H1 (cell line): Measurements from ENCODE around the gene TNS1. TPM values are rescaled to one million over a fixed set of nuclear protein-coding genes. Genes with fewer than 3 reads are reported as not detected.

Experiments used
- CTCF ChIA-PET: fragments of 300-600 bp; sonication (Branson Sonifier 250); formaldehyde crosslinking; loops from one replicate; lab custom pipeline; 2021; ENCODE audit not compliant: partially characterized antibody; lab: Charles Lee
- POLR2A ChIA-PET: fragments of 300-600 bp; sonication (Branson Sonifier 250); formaldehyde crosslinking; loops from one replicate; lab custom pipeline; 2021; ENCODE audit warnings: inconsistent platforms; ENCODE audit not compliant: partially characterized antibody; lab: Charles Lee
- DNase-seq, 2 experiments: peaks; one replicate each; pipeline versions ENCODE4 v3.0.0 to v3.0.0-alpha.2; 2010 to 2022; ENCODE audit warnings: low spot score in 2 of 2, low read depth in 1 of 2, mixed read lengths in 1 of 2
- FAIRE-seq: peaks from 2 replicates; lab custom pipeline; 2011; peaks lifted over from hg19 to GRCh38; lab: Jason Lieb, UNC
- H2AFZ ChIP-seq: 2 replicates; pipeline ENCODE4 v1.8.1; 2012; ENCODE audit warnings: low read length, inconsistent platforms
- H2AK5ac ChIP-seq: 2 replicates; pipeline ENCODE4 v1.6.1; 2013; ENCODE audit warnings: low read depth, low read length
- H2BK120ac ChIP-seq: replicated peaks from 2 replicates; pipeline ENCODE3; 2013; ENCODE audit warnings: low read depth, low read length, inconsistent platforms
- H2BK12ac ChIP-seq: 2 replicates; pipeline ENCODE4 v1.6.1; 2013; ENCODE audit warnings: low read depth, low read length
- H2BK15ac ChIP-seq: 2 replicates; pipeline ENCODE4 v1.6.1; 2013; ENCODE audit warnings: low read length
- H2BK20ac ChIP-seq: 2 replicates; pipeline ENCODE4 v1.6.1; 2013; ENCODE audit warnings: low read length
- H2BK5ac ChIP-seq: 2 replicates; pipeline ENCODE4 v1.6.1; 2013; ENCODE audit warnings: low read depth, low read length
- H3K14ac ChIP-seq: 2 replicates; pipeline ENCODE4 v1.6.1; 2013; ENCODE audit warnings: inconsistent platforms; ENCODE audit not compliant: insufficient read length
- H3K18ac ChIP-seq: 2 replicates; pipeline ENCODE4 v1.6.1; 2013; ENCODE audit warnings: low read length; ENCODE audit errors: extremely low read depth
- H3K23ac ChIP-seq: 2 replicates; pipeline ENCODE4 v1.6.1; 2013; ENCODE audit warnings: inconsistent platforms; ENCODE audit not compliant: insufficient read length
- H3K23me2 ChIP-seq: 2 replicates; pipeline ENCODE4 v1.6.1; 2013; ENCODE audit warnings: low read depth, low read length
- H3K27ac ChIP-seq: 2 replicates; pipeline ENCODE4 v1.6.1; 2011; ENCODE audit warnings: low read depth, low read length, inconsistent platforms
- H3K27me3 ChIP-seq, 4 experiments: replicated peaks in 1 of 4; 1 replicate in 1 of 4; 2 replicates in 3 of 4; pipeline versions ENCODE4 v1.6.1 to v1.8.1; 2011 to 2013; ENCODE audit warnings: low read length in 3 of 4, mild to moderate bottlenecking in 3 of 4, inconsistent platforms in 2 of 4, mixed read lengths in 2 of 4, moderate library complexity in 1 of 4; ENCODE audit not compliant: control insufficient read depth in 3 of 4, insufficient read depth in 3 of 4; ENCODE audit errors: extremely low read depth in 1 of 4
- H3K36me3 ChIP-seq, 4 experiments: 2 replicates each; pipeline versions ENCODE4 v1.6.1 to v1.8.1; 2011 to 2013; ENCODE audit warnings: mild to moderate bottlenecking in 4 of 4, low read length in 3 of 4, moderate library complexity in 2 of 4, control low read depth in 1 of 4, inconsistent platforms in 1 of 4; ENCODE audit not compliant: insufficient read depth in 4 of 4, control insufficient read depth in 2 of 4
- H3K4ac ChIP-seq: replicated peaks from 2 replicates; pipeline ENCODE3; 2013; ENCODE audit warnings: low read length, low read depth, mixed read lengths, inconsistent platforms; ENCODE audit not compliant: insufficient read length
- H3K4me1 ChIP-seq, 4 experiments: replicated peaks in 1 of 4; 1 replicate in 1 of 4; 2 replicates in 3 of 4; pipeline versions ENCODE4 v1.6.1 to v1.8.1; 2011 to 2013; ENCODE audit warnings: low read length in 3 of 4, inconsistent platforms in 2 of 4, mixed read lengths in 1 of 4; ENCODE audit not compliant: insufficient read depth in 4 of 4, control insufficient read depth in 3 of 4
- H3K4me2 ChIP-seq, 2 experiments: 2 replicates each; pipeline versions ENCODE4 v1.6.1 to v1.8.1; 2011 to 2013; ENCODE audit warnings: low read depth in 2 of 2, low read length in 2 of 2, control low read depth in 1 of 2, inconsistent platforms in 1 of 2, mild to moderate bottlenecking in 1 of 2; ENCODE audit not compliant: insufficient read depth in 1 of 2
- H3K4me3 ChIP-seq, 4 experiments: fragments of 200-600, 300-600 bp in 1 of 4; sonication (generic), shearing (Covaris generic), sonication (Bioruptor Twin) in 1 of 4; 2 replicates each; pipeline versions ENCODE4 v1.5.1 to v1.8.1; 2011 to 2016; ENCODE audit warnings: low read length in 4 of 4, low read depth in 3 of 4, control low read depth in 2 of 4, inconsistent platforms in 2 of 4, mild to moderate bottlenecking in 2 of 4, mixed read lengths in 1 of 4, moderate library complexity in 1 of 4; ENCODE audit not compliant: insufficient read depth in 2 of 4; ENCODE audit errors: extremely low read depth in 1 of 4
- H3K56ac ChIP-seq: replicated peaks from 2 replicates; pipeline ENCODE3; 2013; ENCODE audit warnings: low read depth, mild to moderate bottlenecking, mixed read lengths, low read length, inconsistent platforms; ENCODE audit not compliant: insufficient read length
- H3K79me1 ChIP-seq: 2 replicates; pipeline ENCODE4 v1.6.1; 2013; ENCODE audit warnings: low read depth, low read length, control low read depth
- H3K79me2 ChIP-seq, 2 experiments: 2 replicates each; pipeline versions ENCODE4 v1.6.1 to v1.8.1; 2012 to 2013; ENCODE audit warnings: low read length in 2 of 2, mild to moderate bottlenecking in 2 of 2, inconsistent platforms in 1 of 2; ENCODE audit not compliant: insufficient read depth in 2 of 2, control insufficient read depth in 1 of 2
- H3K9ac ChIP-seq, 4 experiments: replicated peaks in 1 of 4; 1 replicate in 1 of 4; 2 replicates in 3 of 4; pipeline versions ENCODE4 v1.6.1 to v1.8.1; 2011 to 2013; ENCODE audit warnings: low read depth in 3 of 4, low read length in 3 of 4, control low read depth in 2 of 4, mild to moderate bottlenecking in 2 of 4, moderate library complexity in 2 of 4, inconsistent platforms in 1 of 4; ENCODE audit errors: extremely low read depth in 1 of 4
- H3K9me3 ChIP-seq, 2 experiments: 2 replicates each; pipeline versions ENCODE4 v1.6.1 to v1.8.1; 2012 to 2013; ENCODE audit warnings: mild to moderate bottlenecking in 2 of 2, moderate library complexity in 2 of 2, control low read depth in 1 of 2, inconsistent platforms in 1 of 2, low read depth in 1 of 2, low read length in 1 of 2, mixed read lengths in 1 of 2; ENCODE audit not compliant: insufficient read depth in 2 of 2
- H4K20me1 ChIP-seq, 2 experiments: replicated peaks in 1 of 2; 2 replicates each; pipeline versions ENCODE3 to v1.8.1; 2011 to 2013; ENCODE audit warnings: inconsistent platforms in 2 of 2, low read length in 2 of 2, mild to moderate bottlenecking in 1 of 2; ENCODE audit not compliant: insufficient read depth in 2 of 2, control insufficient read depth in 1 of 2
- H4K5ac ChIP-seq: 2 replicates; pipeline ENCODE4 v1.6.1; 2013; ENCODE audit warnings: low read length, low read depth, mixed read lengths, inconsistent platforms; ENCODE audit not compliant: insufficient read length
- H4K8ac ChIP-seq: 2 replicates; pipeline ENCODE4 v1.8.0; 2013; ENCODE audit warnings: mild to moderate bottlenecking, moderate library complexity, low read length, inconsistent platforms; ENCODE audit not compliant: insufficient read depth; ENCODE audit errors: extremely low read depth
- H4K91ac ChIP-seq: replicated peaks from 2 replicates; pipeline ENCODE3; 2013; ENCODE audit warnings: low read length, mixed read lengths, inconsistent platforms; ENCODE audit not compliant: insufficient read length
- CBX8 ChIP-seq: fragments of 300-800, 300-1000 bp; sonication (generic); IDR thresholded peaks from 2 replicates; pipeline ENCODE4 v1.7.1; 2016; ENCODE audit warnings: low read depth, low read length, borderline replicate concordance
- JUN ChIP-seq: IDR thresholded peaks from 2 replicates; pipeline ENCODE4 v1.6.1; 2011; ENCODE audit warnings: low read depth, mild to moderate bottlenecking, improper control_type of control experiment, low read length
- WGBS, 2 experiments: shearing (Covaris generic) in 1 of 2; methylation state at CpG; one replicate each; pipeline versions ENCODE4 v1.1.6 to v1.1.7; 2013 to 2015; ENCODE audit warnings: low lambda C conversion rate in 2 of 2, mixed read lengths in 2 of 2, inconsistent platforms in 1 of 2, low coverage in 1 of 2, missing lambda C conversion rate in 1 of 2; ENCODE audit not compliant: insufficient replicate concordance in 2 of 2, insufficient coverage in 1 of 2, insufficient read length in 1 of 2; ENCODE audit errors: extremely low coverage in 1 of 2, missing lambda C conversion rate in 1 of 2; 5-methylcytosine and 5-hydroxymethylcytosine counted together
- polyA plus RNA-seq, 7 experiments: library from polyadenylated mRNA; depleted of rRNA in 3 of 7; stranded (reverse) in 5 of 7; unstranded in 2 of 7; fragments of >200 nt in 5 of 7; fragments of 200-250 nt in 2 of 7; gene quantifications; 1 replicate in 5 of 7; 2 replicates in 1 of 7; 4 replicates in 1 of 7; pipeline versions ENCODE4 v1.2.1 to v1.2.3, GENCODE V29; 2011 to 2013; ENCODE audit warnings: missing spikeins in 2 of 7, mixed read lengths in 2 of 7
- total RNA-seq: library from RNA; stranded (reverse); fragmentation: NEBNext Ultra II Directional; extraction: Animal tissue kit (Norgen Biotek cat#: 25700); gene quantifications from 2 replicates; pipeline ENCODE4 v1.2.1, GENCODE V29; 2021

The TNS1 gene
- total and polyA plus RNA-seq, 2 of the 8 experiments (the other 6 are each of a cell fraction or from before 2014, with no cell fraction given): 1.5 to 5.1 TPM

GRCh38 chr2:217864963-217865772 lies 137.6 kb downstream of the TNS1 start:
- H3K18ac ChIP-seq: no peak overlapping the region
- H3K4ac ChIP-seq: no peak overlapping the region
- no peak overlapping the region for H2BK15ac ChIP-seq
- H2BK5ac ChIP-seq: no peak overlapping the region
- H4K8ac ChIP-seq: no peak overlapping the region
- no peak overlapping the region for H2BK20ac ChIP-seq
- H2BK120ac ChIP-seq: no peak overlapping the region
- H3K23ac ChIP-seq: no peak overlapping the region
- no peak overlapping the region for H4K5ac ChIP-seq
- H3K4me3 ChIP-seq: no peak overlapping the region
- no peak overlapping the region for H3K56ac ChIP-seq
- H2AK5ac ChIP-seq: no peak overlapping the region
- no peaks in the 10 kb centered on the region for H3K79me1 ChIP-seq
- no peak overlapping the region for H3K14ac ChIP-seq
- ChIA-PET POLR2A (no interaction called here), CTCF (interaction anchor here (0.8 to 6.7 kb wide), 7 partner anchors 9 to 129 kb away, joined by 3 to 46 read pairs (median 4); no protein-coding TSS in a partner anchor)
- H4K20me1 ChIP-seq: no peaks in the 10 kb centered on the region
- no peaks in the 10 kb centered on the region for H3K23me2 ChIP-seq
- H2BK12ac ChIP-seq: no peak overlapping the region
- DNase-seq: no peak
- H3K36me3 ChIP-seq: no peaks in the 10 kb centered on the region
- no peaks in the 10 kb centered on the region for H3K79me2 ChIP-seq
- 85% methylated on average over 3 of the region's 3 CpGs; no CpG with 5 or more reads in 1 of the 2 experiments for WGBS, 2 experiments
- no peak overlapping the region for H4K91ac ChIP-seq
- H3K4me1 ChIP-seq: peaks cover 0 to 6% (median 0%) of the 10 kb centered on the region in 4 experiments; a peak in 2 of 7 replicates
- H3K27ac ChIP-seq: no peak overlapping the region
- no peak overlapping the region for H3K4me2 ChIP-seq
- H3K27me3 ChIP-seq: no peaks in the 10 kb centered on the region
- FAIRE-seq: no peak
- no peaks in the 10 kb centered on the region for H3K9me3 ChIP-seq
- TF ChIP-seq CBX8 (no peak), JUN (no peak)
- H3K9ac ChIP-seq: no peak overlapping the region
- H2AFZ ChIP-seq: no peak overlapping the region
